Esophagus muscularis mucosa (tissue), 4 donors: ENCODE results near the gene FCHSD1. TPM values are rescaled to one million over a fixed set of nuclear protein-coding genes. Genes with fewer than 3 reads are reported as not detected.

Source experiments
- DNase-seq: peaks from one replicate; pipeline ENCODE4 v3.0.0-alpha.2; 2017; ENCODE audit errors: extremely low spot score
- H3K27ac ChIP-seq, 4 donors: fragments of 200-600 bp; sonication (generic); replicated peaks in 1 of 4; 1 replicate in 3 of 4; 2 replicates in 1 of 4; pipeline ENCODE4 v1.5.1; 2016 to 2019; ENCODE audit warnings: mild to moderate bottlenecking in 1 of 4
- H3K27me3 ChIP-seq, 4 donors: fragments of 200-600 bp; sonication (generic); one replicate each; pipeline versions ENCODE4 v1.5.1 to v1.6.0; 2016 to 2019
- H3K36me3 ChIP-seq, 4 donors: fragments of 200-600 bp; sonication (generic); one replicate each; pipeline ENCODE4 v1.5.1; 2016 to 2019
- H3K4me1 ChIP-seq, 4 donors: fragments of 200-600 bp; sonication (generic); one replicate each; pipeline ENCODE4 v1.5.1; 2016 to 2019
- H3K4me3 ChIP-seq, 4 donors: fragments of 200-600 bp; sonication (generic); 1 replicate in 2 of 4; 2 replicates in 2 of 4; pipeline ENCODE4 v1.5.1; 2016 to 2019; ENCODE audit warnings: mild to moderate bottlenecking in 4 of 4, moderate library complexity in 1 of 4
- H3K9me3 ChIP-seq, 4 donors: fragments of 200-600 bp; sonication (generic); 1 replicate in 3 of 4; 2 replicates in 1 of 4; pipeline ENCODE4 v1.5.1; 2016 to 2019
- EP300 ChIP-seq: sonication (generic); formaldehyde crosslinking; IDR thresholded peaks from one replicate; pipeline ENCODE4 v1.6.1; 2017; ENCODE audit warnings: antibody characterized with exemption
- POLR2A ChIP-seq: fragments of 450-650 bp; IDR thresholded peaks from one replicate; pipeline ENCODE4 v1.6.1; 2017; ENCODE audit warnings: antibody characterized with exemption, moderate library complexity, mild to moderate bottlenecking, low read depth
- POLR2AphosphoS5 ChIP-seq, 2 donors: sonication (generic); formaldehyde crosslinking; IDR thresholded peaks; one replicate each; pipeline ENCODE4 v1.6.1; 2017; ENCODE audit warnings: antibody characterized with exemption in 2 of 2
- whole genome bisulfite sequencing: methylation state at CpG from one replicate; pipeline ENCODE4 v1.1.5; 2018; 5-methylcytosine and 5-hydroxymethylcytosine counted together
- intact Hi-C: fragments of 100-400 bp; cut with DNase I; formaldehyde crosslinking; loops from one replicate; pipeline ENCODE4 v1.15.1; 2023
- total RNA-seq, 4 donors: library from RNA; depleted of rRNA; stranded (reverse); fragments of >200 nt; gene quantifications; one replicate each; pipeline versions ENCODE4 v1.1.0 to v1.2.1, GENCODE V29; 2016
- TF ChIP-seq, protein P1 (sequence below), 3 experiments: fragments of 200-600 bp in 2 of 3; fragments of 450-650 bp in 1 of 3; sonication (generic) in 2 of 3; IDR thresholded peaks; one replicate each; pipeline ENCODE4 v1.5.1; 2017 to 2019; ENCODE audit warnings: antibody characterized with exemption in 3 of 3, mild to moderate bottlenecking in 2 of 3, moderate library complexity in 1 of 3

FCHSD1 gene
- total RNA-seq, 4 donors from 2014 or later, result 10.4 to 21.8 (median 12.9) TPM

DNA sequence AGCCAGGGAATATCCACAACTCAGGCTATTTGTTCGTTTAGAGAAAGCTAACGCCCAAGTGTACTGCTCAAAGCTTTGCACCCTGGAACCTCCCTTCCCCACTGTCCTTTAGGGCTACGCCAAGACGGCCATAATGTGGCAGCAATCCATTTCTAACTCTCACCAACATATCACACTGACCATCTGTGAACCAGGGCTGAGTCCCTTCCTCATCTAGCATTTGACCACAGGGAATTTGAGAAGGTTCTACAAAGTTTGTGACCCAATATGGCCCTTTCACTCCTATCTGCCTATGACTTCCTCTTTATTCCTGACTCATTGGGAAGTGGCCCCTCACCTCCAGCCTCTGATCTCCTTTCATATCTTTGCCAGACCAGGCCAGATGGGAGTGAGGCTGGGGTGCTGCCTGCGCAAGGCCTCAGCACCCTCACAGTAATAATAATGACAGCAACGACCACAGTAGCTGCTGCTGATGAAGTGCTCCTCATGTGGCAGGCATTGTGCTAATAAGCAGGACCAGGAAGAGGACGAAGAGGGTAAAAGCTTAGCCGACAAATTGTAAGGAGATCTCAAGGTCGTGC is 40.2 kb upstream of the FCHSD1 start:
- H3K27ac ChIP-seq, result no peak overlapping the region
- peaks cover 0 to 45% (median 0%) of the 10 kb centered on the region in 4 donors for H3K27me3 ChIP-seq
- no peaks in the 10 kb centered on the region for H3K9me3 ChIP-seq
- no peak for TF ChIP-seq POLR2AphosphoS5 (IDR thresholded peaks at IDR 0.05)
- TF ChIP-seq, protein P1, sequence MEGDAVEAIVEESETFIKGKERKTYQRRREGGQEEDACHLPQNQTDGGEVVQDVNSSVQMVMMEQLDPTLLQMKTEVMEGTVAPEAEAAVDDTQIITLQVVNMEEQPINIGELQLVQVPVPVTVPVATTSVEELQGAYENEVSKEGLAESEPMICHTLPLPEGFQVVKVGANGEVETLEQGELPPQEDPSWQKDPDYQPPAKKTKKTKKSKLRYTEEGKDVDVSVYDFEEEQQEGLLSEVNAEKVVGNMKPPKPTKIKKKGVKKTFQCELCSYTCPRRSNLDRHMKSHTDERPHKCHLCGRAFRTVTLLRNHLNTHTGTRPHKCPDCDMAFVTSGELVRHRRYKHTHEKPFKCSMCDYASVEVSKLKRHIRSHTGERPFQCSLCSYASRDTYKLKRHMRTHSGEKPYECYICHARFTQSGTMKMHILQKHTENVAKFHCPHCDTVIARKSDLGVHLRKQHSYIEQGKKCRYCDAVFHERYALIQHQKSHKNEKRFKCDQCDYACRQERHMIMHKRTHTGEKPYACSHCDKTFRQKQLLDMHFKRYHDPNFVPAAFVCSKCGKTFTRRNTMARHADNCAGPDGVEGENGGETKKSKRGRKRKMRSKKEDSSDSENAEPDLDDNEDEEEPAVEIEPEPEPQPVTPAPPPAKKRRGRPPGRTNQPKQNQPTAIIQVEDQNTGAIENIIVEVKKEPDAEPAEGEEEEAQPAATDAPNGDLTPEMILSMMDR (IDR thresholded peaks at IDR 0.05), result no peak
- TF ChIP-seq EP300, result no peak
- H3K36me3 ChIP-seq, result no peaks in the 10 kb centered on the region
- DNase-seq, result no peak
- H3K4me3 ChIP-seq, result no peak overlapping the region
- intact Hi-C loops, result loop anchor here (10.0 kb wide), 1 partner anchor 453 kb away; no protein-coding TSS in a partner anchor
- H3K4me1 ChIP-seq, result peaks cover 9 to 15% (median 10%) of the 10 kb centered on the region in 4 donors
- WGBS, result 74% methylated on average over 9 of the region's 9 CpGs

DNA sequence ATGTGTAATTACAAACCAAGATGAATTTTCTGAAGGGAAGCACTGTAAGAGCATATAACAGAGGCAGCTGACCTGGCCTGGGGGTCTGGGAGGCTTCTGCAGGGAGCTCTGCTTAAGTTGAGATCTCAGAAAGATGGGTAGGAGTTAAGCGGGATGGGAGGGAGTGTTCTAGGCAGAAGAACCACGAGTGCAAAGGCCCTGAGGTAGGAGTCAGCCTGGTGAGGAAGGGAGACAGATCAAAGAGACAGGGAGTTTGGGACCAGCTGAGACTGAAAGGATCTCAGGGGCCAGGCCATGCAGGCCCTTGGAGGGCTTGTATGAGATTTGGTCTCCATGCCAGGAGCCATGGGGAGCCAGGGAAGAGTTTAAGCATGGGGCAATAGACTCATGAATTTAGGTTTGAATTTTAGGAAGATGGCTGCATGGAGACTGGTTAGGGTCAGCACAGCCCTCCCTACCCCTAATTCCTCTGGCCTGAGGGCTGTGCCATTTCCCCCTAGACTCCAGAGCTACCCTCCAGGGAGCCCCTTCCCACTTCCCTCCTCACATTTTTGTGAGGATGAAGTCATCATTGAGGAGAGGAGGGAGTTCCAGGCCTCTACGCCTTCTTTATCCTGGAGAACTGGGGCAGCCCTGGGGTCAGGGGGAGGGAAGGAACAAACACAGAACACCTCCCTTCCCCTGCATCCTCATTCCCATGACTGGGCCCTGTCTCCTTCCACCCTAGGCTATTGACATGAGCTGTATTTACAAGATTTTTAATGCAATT is 35.6 kb upstream of the FCHSD1 start:
- no peak overlapping the region for H3K27ac ChIP-seq
- intact Hi-C loops, result no loop called here
- H3K27me3 ChIP-seq, result peaks cover 0 to 20% (median 0%) of the 10 kb centered on the region in 4 donors
- WGBS, result 80% methylated on average over 3 of the region's 3 CpGs
- peaks cover 10 to 20% (median 13%) of the 10 kb centered on the region in 4 donors for H3K4me1 ChIP-seq
- H3K4me3 ChIP-seq, result no peak overlapping the region
- no peak for DNase-seq
- H3K36me3 ChIP-seq, result no peaks in the 10 kb centered on the region
- TF ChIP-seq, protein P1 (IDR thresholded peaks at IDR 0.05), result no peak
- no peak for TF ChIP-seq POLR2A
- TF ChIP-seq POLR2AphosphoS5 (IDR thresholded peaks at IDR 0.05), result no peak
- TF ChIP-seq EP300, result no peak
- no peaks in the 10 kb centered on the region for H3K9me3 ChIP-seq

DNA sequence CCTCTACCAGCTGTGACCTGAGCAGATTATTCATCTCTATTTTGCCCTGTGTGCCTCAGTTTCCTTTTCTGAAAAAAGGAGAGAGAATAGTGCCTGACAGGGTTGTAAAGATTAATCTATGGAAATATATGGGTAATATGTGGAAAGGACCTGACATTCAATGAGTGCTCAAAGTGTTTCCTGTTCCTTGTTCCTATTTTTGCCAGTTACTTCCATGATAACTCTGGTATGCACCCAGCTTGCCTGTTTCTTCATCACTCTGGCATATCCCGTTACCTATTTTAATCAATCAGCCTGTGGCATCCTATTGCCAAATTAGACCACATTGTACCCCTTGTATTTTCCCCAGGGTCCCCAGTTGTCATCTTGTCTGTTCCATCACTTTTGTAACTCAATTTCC is 34.4 kb upstream of the FCHSD1 start:
- Histone ChIP-seq H3K27me3 (peaks cover 0 to 20% (median 0%) of the 10 kb centered on the region in 4 donors), H3K4me1 (peaks cover 15 to 31% (median 22%) of the 10 kb centered on the region in 4 donors), H3K9me3 (no peaks in the 10 kb centered on the region), H3K36me3 (no peaks in the 10 kb centered on the region), H3K4me3 (no peak overlapping the region), H3K27ac (no peak overlapping the region)
- intact Hi-C loops, result no loop called here
- DNase-seq, result no peak
- WGBS, result 77% methylated on average over 1 of the region's 1 CpG
- TF ChIP-seq POLR2A, result no peak
- TF ChIP-seq POLR2AphosphoS5 (IDR thresholded peaks at IDR 0.05), result no peak
- TF ChIP-seq, protein P1 (IDR thresholded peaks at IDR 0.05), result no peak
- no peak for TF ChIP-seq EP300

- peaks cover 0 to 12% (median 0%) of the 10 kb centered on the region in 4 donors for H3K27me3 ChIP-seq
- H3K27ac ChIP-seq, result no peak overlapping the region
- TF ChIP-seq EP300, result no peak
- TF ChIP-seq POLR2A, result no peak
- TF ChIP-seq, protein P1 (IDR thresholded peaks at IDR 0.05), result no peak
- no peak for TF ChIP-seq POLR2AphosphoS5 (IDR thresholded peaks at IDR 0.05)
- no peaks in the 10 kb centered on the region for H3K9me3 ChIP-seq
- H3K4me3 ChIP-seq, result no peak overlapping the region
- intact Hi-C loops, result no loop called here
- peaks cover 15 to 42% (median 33%) of the 10 kb centered on the region in 4 donors for H3K4me1 ChIP-seq
- no peaks in the 10 kb centered on the region for H3K36me3 ChIP-seq
- DNase-seq, result no peak
These were observed 32.5 kb upstream of the FCHSD1 start for GRCh38 chr5:141683596-141684141.
